GM10266 (cell line): Measurements from ENCODE around the gene ZFP64.
"Not testable (repeated sequence)": the region's sequence is repeated elsewhere in the genome, so short reads cannot be mapped to it uniquely, and the experiment has no call there.

ENCODE experiments used
- DNase-seq: peaks from one replicate; pipeline ENCODE4 v3.0.0; 2012; ENCODE audit errors: extremely low spot score
- TF ChIP-seq, protein P1 (sequence below): IDR thresholded peaks from 2 replicates; pipeline ENCODE4 v1.5.1; 2012; ENCODE audit warnings: mild to moderate bottlenecking, low read depth; ENCODE audit not compliant: control insufficient read depth, insufficient read depth; ENCODE audit errors: missing control alignments

ZFP64 gene

DNA sequence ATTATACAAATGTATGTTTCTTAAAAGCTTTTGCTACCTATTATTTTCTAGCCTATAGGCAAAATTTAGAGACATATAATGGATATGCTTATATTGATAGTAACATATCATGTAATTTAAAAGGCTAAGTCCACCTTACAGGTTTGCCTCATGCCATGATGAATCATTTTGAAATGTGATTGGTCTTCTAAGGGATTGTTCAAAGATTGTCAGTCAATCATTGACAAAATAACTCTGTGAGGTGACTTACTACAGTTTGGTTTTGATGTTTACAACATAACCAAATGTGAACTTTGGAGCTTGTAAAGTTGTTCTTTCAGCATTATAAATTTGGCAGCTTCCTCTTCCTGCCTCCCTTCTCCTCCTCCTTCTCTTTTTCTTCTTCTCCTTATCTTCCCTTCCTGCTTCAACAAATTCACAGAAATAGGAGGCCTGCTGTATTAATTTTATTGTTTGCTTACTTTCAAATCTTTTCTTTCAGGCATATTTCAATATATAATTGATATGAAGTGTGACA is 39.7 kb upstream of the ZFP64 start:
- no peak for DNase-seq

DNA sequence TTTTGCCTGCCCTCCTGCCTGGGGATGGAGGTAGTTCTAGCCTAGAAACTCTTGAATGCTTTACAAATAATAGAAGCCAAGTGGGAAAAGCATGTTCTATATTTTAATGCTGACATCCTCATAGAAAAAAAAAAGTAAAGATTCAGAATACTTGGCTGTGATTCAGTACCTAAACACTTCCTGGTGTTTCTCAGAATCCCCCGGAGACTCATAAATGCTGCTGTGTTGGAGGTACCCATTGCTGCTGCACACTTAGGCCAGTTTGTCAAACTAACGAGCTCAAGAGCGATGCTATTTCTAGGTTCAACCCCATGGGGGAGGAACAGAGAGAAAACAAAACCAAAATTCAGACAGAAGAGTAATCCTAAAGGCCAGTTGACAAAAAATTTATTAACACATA is 38.8 kb upstream of the ZFP64 start:
- no peak for DNase-seq
- TF ChIP-seq, protein P1, sequence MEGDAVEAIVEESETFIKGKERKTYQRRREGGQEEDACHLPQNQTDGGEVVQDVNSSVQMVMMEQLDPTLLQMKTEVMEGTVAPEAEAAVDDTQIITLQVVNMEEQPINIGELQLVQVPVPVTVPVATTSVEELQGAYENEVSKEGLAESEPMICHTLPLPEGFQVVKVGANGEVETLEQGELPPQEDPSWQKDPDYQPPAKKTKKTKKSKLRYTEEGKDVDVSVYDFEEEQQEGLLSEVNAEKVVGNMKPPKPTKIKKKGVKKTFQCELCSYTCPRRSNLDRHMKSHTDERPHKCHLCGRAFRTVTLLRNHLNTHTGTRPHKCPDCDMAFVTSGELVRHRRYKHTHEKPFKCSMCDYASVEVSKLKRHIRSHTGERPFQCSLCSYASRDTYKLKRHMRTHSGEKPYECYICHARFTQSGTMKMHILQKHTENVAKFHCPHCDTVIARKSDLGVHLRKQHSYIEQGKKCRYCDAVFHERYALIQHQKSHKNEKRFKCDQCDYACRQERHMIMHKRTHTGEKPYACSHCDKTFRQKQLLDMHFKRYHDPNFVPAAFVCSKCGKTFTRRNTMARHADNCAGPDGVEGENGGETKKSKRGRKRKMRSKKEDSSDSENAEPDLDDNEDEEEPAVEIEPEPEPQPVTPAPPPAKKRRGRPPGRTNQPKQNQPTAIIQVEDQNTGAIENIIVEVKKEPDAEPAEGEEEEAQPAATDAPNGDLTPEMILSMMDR, result no peak

More for the DNA sequence above, 39.7 kb upstream of the ZFP64 start:
- TF ChIP-seq, protein P1, result no peak

DNA sequence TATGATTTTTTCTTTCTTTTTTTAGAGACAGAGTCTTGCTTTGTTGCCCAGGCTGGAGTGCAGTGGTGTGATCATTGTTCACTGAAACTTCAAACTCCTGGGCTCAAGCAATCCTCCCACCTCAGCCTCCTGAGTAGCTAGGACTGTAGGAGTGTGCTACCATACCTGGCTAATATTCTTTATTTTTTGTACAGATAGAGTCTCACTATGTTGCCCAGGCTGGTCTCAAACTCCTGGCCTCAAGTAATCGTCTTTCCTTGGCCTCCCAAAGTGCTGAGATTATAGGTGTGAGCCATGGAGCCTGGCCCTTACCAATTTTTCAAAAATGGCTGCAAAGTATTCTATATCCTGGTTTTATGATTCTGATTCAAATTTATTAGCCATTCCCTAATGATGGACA is 37.8 kb upstream of the ZFP64 start:
- not testable (repeated sequence) for DNase-seq

DNA sequence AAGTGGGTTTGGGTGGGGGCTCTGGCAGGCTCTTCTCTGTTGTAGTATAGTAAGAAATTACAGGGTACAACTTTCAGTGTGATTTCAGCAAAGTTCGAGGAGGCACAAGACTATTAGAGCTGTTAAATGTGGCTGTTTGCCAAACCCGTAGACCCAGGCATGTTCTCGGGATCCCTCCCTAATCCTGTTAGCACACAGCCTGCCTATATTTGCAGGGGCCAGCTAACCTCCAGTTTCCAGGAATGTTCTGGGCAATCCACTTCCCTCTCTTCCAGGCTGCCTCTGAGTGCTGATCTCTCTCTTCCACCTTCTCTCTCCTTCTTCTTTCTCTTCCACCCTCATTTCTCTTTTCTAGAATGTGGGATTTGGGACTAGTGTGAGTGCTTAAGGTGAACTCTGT is 34.8 kb upstream of the ZFP64 start:
- TF ChIP-seq, protein P1, result no peak
- DNase-seq, result no peak

DNA sequence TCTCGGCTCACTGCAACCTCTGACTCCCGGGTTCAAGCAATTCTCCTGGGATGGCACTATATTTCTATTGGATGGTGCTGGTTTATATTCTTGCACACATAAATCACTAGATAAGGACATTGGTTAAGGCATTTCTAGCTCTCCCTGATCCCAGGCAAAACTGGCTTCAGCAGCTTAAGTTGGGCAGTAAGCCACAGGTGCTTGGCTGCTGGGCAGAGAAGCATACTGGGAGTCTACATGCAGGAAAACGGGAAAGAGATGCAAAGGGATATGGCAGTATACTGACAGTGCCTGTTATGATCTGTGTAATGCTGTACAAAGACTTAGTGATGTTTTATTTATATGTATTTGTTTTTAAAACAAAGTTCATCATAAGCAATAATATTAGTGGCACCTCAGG is 33.3 kb upstream of the ZFP64 start:
- TF ChIP-seq, protein P1, result no peak
- DNase-seq, result no peak

DNA sequence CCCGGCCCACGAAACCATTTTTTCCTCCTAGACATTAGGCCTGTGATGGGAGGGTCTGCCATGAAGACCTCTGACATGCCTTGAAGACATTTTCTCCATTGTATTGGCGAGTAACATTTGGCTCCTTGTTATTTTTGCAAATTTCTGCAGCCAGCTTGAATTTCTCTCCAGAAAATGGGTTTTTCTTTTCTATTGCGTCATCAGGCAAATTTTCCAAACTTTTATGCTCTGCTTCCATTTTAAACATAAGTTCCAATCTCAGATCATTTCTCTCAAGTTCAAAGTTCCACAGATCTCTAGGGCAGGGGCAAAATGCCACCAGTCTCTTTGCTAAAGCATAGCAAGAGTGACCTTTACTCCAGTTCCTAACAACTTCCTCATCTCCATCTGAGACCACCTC is 29.8 kb upstream of the ZFP64 start:
- DNase-seq, result not testable (repeated sequence)

DNA sequence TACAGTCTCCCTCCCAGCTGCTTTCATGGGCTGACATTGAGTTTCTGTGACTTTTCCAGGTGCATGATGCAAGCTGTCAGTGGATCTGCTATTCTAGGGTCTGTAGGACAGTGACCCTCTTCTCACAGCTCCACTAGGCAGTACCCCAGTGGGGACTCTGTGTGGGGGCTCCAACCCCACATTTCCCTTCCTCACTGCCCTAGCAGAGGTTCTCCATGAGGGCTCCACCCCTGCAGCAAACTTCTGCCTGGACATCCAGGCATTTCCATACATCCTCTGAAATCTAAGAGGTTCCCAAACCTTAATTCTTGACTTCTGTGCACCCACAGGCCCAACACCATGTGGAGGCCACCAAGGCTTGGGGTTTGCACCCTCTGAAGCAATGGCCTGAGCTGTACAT is 29.3 kb upstream of the ZFP64 start:
- not testable (repeated sequence) for DNase-seq

DNA sequence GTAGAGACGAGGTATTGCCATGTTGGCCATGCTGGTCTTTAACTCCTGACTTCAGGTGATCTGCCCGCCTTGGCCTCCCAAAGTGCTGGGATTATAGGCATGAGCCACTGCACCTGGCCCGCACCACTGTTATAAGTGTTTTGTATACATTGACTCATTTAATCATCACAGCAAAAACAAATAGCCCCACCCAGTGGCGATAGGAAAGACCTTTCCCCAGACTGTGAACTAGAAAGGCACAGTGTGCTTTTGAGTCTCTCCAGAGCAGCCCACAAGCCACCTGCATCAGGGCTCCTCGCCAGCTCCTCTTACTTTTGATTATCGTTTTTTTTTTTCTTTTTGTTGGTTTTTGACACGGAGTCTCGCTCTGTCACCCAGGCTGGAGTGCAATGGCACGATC is 27.9 kb upstream of the ZFP64 start:
- TF ChIP-seq, protein P1, result peak; percentile 31
- DNase-seq, result no peak

DNA sequence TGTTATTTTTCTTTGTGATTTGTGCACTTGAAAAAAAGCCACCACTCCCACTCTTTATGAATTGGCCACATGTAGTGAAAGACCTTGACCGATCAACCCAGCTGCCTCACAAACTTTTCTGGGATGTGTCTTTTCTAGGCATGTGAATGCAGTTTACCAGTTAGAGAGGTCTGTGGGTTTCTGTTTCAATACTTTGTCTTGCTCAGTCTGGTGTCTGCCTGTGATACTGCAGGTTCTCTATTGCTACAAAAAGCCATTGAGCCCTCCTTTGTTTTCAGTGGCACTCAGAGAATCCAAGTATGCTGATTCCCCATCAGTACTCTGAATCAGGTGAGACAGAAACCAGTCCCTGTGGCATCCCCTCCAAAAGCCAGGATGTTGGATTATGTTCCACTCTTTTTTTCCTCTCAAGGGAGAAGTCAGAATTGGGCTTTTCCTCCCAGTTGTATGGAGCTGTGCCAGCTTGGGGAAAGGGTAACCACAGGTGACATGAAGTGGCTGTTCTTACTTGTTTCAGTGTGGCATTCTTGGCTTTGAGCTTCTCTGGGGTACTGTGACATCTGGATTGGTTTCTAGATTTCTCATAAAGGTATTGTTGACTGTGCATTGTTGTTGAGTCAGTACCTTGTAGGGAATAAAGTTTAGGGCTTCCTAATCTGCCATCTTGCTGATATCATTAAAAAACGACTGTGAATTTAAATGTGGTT is 26.3 kb upstream of the ZFP64 start:
- DNase-seq, result no peak
- TF ChIP-seq, protein P1, result no peak
